Adrenal gland (tissue), 5 donors: Measurements from ENCODE around the gene CORO7.

Experiments
- POLR2A ChIP-seq, 2 donors: fragments of 450-650 bp; IDR thresholded peaks; one replicate each; pipeline ENCODE4 v1.6.1; 2017; ENCODE audit warnings: antibody characterized with exemption in 2 of 2, mild to moderate bottlenecking in 2 of 2, moderate library complexity in 1 of 2
- TF ChIP-seq, protein P1 (sequence below), 6 experiments: fragments of 450-650 bp in 4 of 6; fragments of 200-600 bp in 2 of 6; sonication (generic) in 1 of 6; IDR thresholded peaks; 1 replicate in 5 of 6; 2 replicates in 1 of 6; pipeline versions ENCODE4 v1.5.1 to v1.8.0; 2016 to 2021; ENCODE audit warnings: antibody characterized with exemption in 6 of 6, mild to moderate bottlenecking in 2 of 6, moderate library complexity in 1 of 6
- donor health status: DM: no; HTN: no; CAD: no.

DNA sequence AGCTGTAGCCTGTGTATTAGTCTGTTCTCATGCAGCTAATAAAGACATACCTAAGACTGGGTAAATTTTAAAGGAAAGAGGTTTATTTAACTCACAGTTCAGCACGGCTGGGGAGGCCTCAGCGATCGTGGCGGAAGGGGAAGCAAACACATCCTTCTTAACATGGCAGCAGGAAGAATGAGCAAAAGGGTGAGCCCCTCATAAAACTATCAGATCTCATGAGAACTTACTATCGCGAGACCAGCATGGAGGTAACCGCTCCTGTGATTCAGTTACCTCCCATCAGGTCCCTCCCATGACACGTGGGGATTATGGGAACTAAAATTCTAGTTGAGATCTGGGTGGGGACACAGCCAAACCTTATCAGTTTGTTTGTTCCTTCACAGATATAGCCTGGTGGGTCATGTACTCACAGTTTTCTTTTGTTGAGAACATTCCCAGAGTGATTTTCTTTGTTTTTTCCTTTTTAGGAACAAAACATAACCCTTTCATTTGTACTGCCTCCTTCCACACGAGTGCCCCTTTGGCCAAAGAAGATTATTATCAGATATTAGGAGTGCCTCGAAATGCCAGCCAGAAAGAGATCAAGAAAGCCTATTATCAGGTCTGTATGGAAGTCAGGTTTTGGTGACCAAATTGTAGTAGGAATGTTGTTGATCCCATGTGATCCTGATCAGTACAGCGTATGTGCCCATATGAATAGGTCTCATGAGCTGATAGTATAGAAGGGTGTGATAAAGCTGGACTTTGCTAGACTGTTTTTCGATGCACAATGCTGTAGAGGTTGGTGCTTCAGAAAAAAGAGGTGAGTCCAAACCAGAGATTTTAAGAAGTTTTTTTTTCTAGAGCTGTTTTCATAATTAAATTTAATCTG, 17.8 kb upstream of the CORO7 start:
- no peak for TF ChIP-seq POLR2A (IDR thresholded peaks at IDR 0.05)
- TF ChIP-seq, protein P1, sequence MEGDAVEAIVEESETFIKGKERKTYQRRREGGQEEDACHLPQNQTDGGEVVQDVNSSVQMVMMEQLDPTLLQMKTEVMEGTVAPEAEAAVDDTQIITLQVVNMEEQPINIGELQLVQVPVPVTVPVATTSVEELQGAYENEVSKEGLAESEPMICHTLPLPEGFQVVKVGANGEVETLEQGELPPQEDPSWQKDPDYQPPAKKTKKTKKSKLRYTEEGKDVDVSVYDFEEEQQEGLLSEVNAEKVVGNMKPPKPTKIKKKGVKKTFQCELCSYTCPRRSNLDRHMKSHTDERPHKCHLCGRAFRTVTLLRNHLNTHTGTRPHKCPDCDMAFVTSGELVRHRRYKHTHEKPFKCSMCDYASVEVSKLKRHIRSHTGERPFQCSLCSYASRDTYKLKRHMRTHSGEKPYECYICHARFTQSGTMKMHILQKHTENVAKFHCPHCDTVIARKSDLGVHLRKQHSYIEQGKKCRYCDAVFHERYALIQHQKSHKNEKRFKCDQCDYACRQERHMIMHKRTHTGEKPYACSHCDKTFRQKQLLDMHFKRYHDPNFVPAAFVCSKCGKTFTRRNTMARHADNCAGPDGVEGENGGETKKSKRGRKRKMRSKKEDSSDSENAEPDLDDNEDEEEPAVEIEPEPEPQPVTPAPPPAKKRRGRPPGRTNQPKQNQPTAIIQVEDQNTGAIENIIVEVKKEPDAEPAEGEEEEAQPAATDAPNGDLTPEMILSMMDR (IDR thresholded peaks at IDR 0.05): no peak
